ENCODE measurements around the gene PAX1. TPM values are rescaled to one million over a fixed set of nuclear protein-coding genes. Genes with fewer than 3 reads are reported as not detected.

The PAX1 gene
- total and polyA plus RNA-seq, 2 experiments from 2014 or later: 0.14 TPM; not detected in 1

- Histone ChIP-seq H3K27ac (ENCODE audit: low read depth) (no peak overlapping the region), H3K4me3 (no peak overlapping the region), H3K36me3 (ENCODE audit: insufficient read depth) (no peaks in the 10 kb centered on the region), H4K20me1 (replicated peaks; ENCODE audit: insufficient read depth) (0 out of 2 replicates have a peak, but pooled peaks cover 11% of the 10 kb centered on the region), H3K79me2 (replicated peaks; ENCODE audit: insufficient read depth) (no peaks in the 10 kb centered on the region), H2AFZ (no peak overlapping the region), H3F3A (replicated peaks; ENCODE audit: low read depth) (peaks cover 16% of the 10 kb centered on the region), H3K27me3 (ENCODE audit: insufficient read depth) (peaks cover 47% of the 10 kb centered on the region), H3K4me2 (no peak overlapping the region), H3K4me1 (ENCODE audit: insufficient read depth) (peaks cover 21% of the 10 kb centered on the region), H3K9me2 (ENCODE audit: insufficient read depth) (no peaks in the 10 kb centered on the region)
- Mint-ChIP-seq H3K9me3 (no peaks in the 10 kb centered on the region), H3K4me3 (no peak overlapping the region; the same call in 2 of the 3 replicates), H3K4me1 (peaks cover 25% of the 10 kb centered on the region), H3K36me3 (ENCODE audit: low read depth) (no peaks in the 10 kb centered on the region), H3K27me3 (ENCODE audit: insufficient read depth, low read depth, poor library complexity) (peaks cover 38% of the 10 kb centered on the region), H3K27ac (no peak overlapping the region)
- TF ChIP-seq CTCF (conservative IDR thresholded peaks at IDR 0.05; ENCODE audit: low read depth in 2 of 2) (peak; percentile 65 to 99), ETS1 (IDR thresholded peaks at IDR 0.05) (no peak), EZH2phosphoT487 (IDR thresholded peaks at IDR 0.05; ENCODE audit: unreplicated experiment) (no peak), STAT1 (IDR thresholded peaks at IDR 0.05; ENCODE audit: unreplicated experiment) (no peak), JUNB (IDR thresholded peaks at IDR 0.05; ENCODE audit: unreplicated experiment) (no peak), ZNF331 (CRISPR knock-in tag; IDR thresholded peaks at IDR 0.05; ENCODE audit: low read depth) (no peak), CREB1 (CRISPR knock-in tag; IDR thresholded peaks at IDR 0.05; ENCODE audit: low read depth) (no peak), ZNF462 (CRISPR knock-in tag; IDR thresholded peaks at IDR 0.05) (no peak), EZH2 (IDR thresholded peaks at IDR 0.05; ENCODE audit: low read depth, unreplicated experiment) (no peak)
- DNase-seq (ENCODE audit: low spot score) (peak; percentile 87), ATAC-seq (no peak)
Measured at GRCh38 chr20:21719592-21720214, 14.2 kb downstream of the PAX1 start.

Measured in GM23338 (cell line).